GM12878 (cell line): ENCODE results near the gene SYNM. TPM values are rescaled to one million over a fixed set of nuclear protein-coding genes. Genes with fewer than 3 reads are reported as not detected.

Experiments used
- EGR1 ChIP-seq, 2 experiments: IDR thresholded peaks; 1 replicate in 1 of 2; 2 replicates in 1 of 2; pipeline ENCODE4 v1.6.1; 2011 to 2012; ENCODE audit warnings: low read depth in 2 of 2, low read length in 2 of 2, borderline replicate concordance in 1 of 2, mild to moderate bottlenecking in 1 of 2, moderate library complexity in 1 of 2
- NFYA ChIP-seq: IDR thresholded peaks from 2 replicates; pipeline ENCODE4 v1.6.1; 2011; ENCODE audit warnings: low read depth, mild to moderate bottlenecking, low read length, improper control_type of control experiment, borderline replicate concordance
- polyA plus RNA-seq, 11 experiments: library from polyadenylated mRNA; depleted of rRNA in 4 of 11; unstranded in 6 of 11; stranded (reverse) in 5 of 11; fragments of >200 nt; fragmentation: Nextera tagmentation in 4 of 11; fragmentation: Illumina TruSeq in 1 of 11; extraction: Ambion mirVana in 4 of 11; extraction: Trizol in 1 of 11; gene quantifications; 1 replicate in 1 of 11; 2 replicates in 10 of 11; pipeline versions ENCODE4 v1.2.1 to v1.2.3, GENCODE V29; 2011 to 2016; ENCODE audit warnings: inconsistent platforms in 2 of 11, missing spikeins in 2 of 11, low read depth in 1 of 11
- total RNA-seq, 4 experiments: library from RNA; depleted of rRNA in 3 of 4; stranded (reverse); fragments of >200 nt in 3 of 4; fragmentation: Illumina TruSeq in 1 of 4; extraction: Trizol in 1 of 4; gene quantifications; 2 replicates each; pipeline versions ENCODE4 v1.2.1 to v1.2.3, GENCODE V29; 2013 to 2021
- TF ChIP-seq, protein P1 (sequence below): fragments of 450-650 bp; formaldehyde crosslinking; IDR thresholded peaks from 2 replicates; pipeline ENCODE4 v1.5.0; 2022; ENCODE audit warnings: mild to moderate bottlenecking, missing genetic modification characterization
- TF ChIP-seq, protein P2 (sequence below): fragments of 150-350 bp; IDR thresholded peaks from 2 replicates; pipeline ENCODE4 v1.6.1; 2014; ENCODE audit warnings: mild to moderate bottlenecking, low read depth, low read length

Gene SYNM
- total and polyA plus RNA-seq, 10 of the 15 experiments (the other 5 are each of a cell fraction or from before 2014, with no cell fraction given): 0.05 to 1.1 (median 0.89) TPM; not detected in 1

DNA sequence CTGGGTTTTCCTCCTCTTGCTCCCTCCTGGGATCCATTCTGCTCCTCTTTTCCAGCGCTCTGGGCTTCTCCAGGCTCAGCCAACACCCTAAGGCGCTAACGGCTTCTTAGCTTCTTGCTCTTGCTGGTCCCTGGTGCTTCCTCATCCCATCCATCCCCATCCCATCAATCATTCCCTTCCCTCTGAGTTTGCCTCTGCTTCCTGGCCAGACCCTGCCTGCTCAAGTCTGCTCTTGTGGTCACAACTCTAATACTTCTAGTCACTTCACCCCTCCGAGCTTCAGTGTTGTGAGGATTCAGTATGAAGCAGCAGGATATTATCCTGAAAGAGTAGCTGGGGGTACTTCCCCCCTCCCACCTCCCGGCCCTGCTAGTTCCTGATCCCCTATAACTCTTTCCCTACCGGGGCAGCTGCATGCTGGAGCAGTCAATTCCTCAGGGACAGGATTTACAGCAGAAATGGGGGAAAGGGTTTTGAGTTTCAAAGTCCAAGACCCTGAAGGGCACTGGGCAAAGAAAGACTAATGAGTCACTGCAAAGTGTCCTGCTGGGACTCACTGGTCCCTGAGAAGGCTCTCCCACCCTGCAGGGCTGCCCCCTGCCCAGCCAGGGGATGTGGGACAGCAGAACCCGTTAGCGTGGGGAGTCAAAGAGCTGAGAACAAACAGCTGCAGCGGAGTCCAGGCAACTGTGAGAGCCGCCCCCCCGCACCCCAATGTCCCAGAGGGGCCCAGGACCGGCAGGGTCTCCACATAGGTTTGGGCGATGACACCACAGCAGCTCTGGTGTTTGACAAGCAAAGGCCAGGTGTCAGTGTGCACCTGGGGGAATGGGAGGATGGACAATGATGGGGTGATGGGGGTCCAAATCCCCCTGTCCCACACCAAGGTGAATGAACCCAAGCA, 2.3 kb upstream of the SYNM start (continued):
- TF ChIP-seq, protein P1, sequence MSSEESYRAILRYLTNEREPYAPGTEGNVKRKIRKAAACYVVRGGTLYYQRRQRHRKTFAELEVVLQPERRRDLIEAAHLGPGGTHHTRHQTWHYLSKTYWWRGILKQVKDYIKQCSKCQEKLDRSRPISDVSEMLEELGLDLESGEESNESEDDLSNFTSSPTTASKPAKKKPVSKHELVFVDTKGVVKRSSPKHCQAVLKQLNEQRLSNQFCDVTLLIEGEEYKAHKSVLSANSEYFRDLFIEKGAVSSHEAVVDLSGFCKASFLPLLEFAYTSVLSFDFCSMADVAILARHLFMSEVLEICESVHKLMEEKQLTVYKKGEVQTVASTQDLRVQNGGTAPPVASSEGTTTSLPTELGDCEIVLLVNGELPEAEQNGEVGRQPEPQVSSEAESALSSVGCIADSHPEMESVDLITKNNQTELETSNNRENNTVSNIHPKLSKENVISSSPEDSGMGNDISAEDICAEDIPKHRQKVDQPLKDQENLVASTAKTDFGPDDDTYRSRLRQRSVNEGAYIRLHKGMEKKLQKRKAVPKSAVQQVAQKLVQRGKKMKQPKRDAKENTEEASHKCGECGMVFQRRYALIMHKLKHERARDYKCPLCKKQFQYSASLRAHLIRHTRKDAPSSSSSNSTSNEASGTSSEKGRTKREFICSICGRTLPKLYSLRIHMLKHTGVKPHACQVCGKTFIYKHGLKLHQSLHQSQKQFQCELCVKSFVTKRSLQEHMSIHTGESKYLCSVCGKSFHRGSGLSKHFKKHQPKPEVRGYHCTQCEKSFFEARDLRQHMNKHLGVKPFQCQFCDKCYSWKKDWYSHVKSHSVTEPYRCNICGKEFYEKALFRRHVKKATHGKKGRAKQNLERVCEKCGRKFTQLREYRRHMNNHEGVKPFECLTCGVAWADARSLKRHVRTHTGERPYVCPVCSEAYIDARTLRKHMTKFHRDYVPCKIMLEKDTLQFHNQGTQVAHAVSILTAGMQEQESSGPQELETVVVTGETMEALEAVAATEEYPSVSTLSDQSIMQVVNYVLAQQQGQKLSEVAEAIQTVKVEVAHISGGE (CRISPR knock-in tag): no peak
- TF ChIP-seq, protein P2, sequence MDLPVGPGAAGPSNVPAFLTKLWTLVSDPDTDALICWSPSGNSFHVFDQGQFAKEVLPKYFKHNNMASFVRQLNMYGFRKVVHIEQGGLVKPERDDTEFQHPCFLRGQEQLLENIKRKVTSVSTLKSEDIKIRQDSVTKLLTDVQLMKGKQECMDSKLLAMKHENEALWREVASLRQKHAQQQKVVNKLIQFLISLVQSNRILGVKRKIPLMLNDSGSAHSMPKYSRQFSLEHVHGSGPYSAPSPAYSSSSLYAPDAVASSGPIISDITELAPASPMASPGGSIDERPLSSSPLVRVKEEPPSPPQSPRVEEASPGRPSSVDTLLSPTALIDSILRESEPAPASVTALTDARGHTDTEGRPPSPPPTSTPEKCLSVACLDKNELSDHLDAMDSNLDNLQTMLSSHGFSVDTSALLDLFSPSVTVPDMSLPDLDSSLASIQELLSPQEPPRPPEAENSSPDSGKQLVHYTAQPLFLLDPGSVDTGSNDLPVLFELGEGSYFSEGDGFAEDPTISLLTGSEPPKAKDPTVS: no peak
- TF ChIP-seq NFYA (no peak), EGR1 (IDR thresholded peaks at IDR 0.05; ENCODE audit: borderline replicate concordance in 1 of 2, low read depth in 2 of 2, low read length in 2 of 2) (no peak)
- TF ChIP-seq, all 136 proteins: peak for 0
